HL-60 (cell line): ENCODE results near the gene BNIP1.

Experiments used
- CTCF ChIP-seq: IDR thresholded peaks from one replicate; pipeline ENCODE4 v1.5.1; 2011; ENCODE audit warnings: low read length, control low read depth, inconsistent platforms; ENCODE audit not compliant: insufficient read depth
- POLR2AphosphoS5 ChIP-seq: IDR thresholded peaks from 2 replicates; pipeline ENCODE4 v1.6.1; 2012; ENCODE audit warnings: low read depth
- TF ChIP-seq, protein P1 (sequence below): IDR thresholded peaks from 2 replicates; pipeline ENCODE4 v1.6.1; 2012; ENCODE audit warnings: low read depth; ENCODE audit not compliant: insufficient replicate concordance

DNA sequence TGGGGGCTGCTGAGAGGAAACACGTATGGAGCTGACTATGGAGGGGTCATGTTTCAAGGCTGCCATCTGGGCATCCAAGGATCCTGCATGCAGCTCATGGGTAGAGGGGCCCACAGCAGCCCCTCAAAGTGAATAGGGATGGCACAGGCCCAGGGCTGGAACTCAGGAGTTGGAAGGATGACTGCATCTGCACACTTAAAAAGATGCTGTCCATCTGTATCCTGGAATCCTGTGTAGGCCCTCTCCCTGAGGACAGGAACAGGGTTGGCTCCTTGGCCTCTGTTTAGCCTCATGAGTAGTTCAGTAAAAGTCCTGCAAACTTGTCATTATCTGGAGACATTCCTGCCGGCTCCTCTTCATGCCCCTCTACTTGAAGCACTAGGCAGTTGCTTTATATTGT, 4.0 kb downstream of the BNIP1 start:
- TF ChIP-seq CTCF (no peak), POLR2AphosphoS5 (no peak)
- TF ChIP-seq, protein P1, sequence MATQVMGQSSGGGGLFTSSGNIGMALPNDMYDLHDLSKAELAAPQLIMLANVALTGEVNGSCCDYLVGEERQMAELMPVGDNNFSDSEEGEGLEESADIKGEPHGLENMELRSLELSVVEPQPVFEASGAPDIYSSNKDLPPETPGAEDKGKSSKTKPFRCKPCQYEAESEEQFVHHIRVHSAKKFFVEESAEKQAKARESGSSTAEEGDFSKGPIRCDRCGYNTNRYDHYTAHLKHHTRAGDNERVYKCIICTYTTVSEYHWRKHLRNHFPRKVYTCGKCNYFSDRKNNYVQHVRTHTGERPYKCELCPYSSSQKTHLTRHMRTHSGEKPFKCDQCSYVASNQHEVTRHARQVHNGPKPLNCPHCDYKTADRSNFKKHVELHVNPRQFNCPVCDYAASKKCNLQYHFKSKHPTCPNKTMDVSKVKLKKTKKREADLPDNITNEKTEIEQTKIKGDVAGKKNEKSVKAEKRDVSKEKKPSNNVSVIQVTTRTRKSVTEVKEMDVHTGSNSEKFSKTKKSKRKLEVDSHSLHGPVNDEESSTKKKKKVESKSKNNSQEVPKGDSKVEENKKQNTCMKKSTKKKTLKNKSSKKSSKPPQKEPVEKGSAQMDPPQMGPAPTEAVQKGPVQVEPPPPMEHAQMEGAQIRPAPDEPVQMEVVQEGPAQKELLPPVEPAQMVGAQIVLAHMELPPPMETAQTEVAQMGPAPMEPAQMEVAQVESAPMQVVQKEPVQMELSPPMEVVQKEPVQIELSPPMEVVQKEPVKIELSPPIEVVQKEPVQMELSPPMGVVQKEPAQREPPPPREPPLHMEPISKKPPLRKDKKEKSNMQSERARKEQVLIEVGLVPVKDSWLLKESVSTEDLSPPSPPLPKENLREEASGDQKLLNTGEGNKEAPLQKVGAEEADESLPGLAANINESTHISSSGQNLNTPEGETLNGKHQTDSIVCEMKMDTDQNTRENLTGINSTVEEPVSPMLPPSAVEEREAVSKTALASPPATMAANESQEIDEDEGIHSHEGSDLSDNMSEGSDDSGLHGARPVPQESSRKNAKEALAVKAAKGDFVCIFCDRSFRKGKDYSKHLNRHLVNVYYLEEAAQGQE = no peak
